ENCODE data around the gene SOCS7.
A peak's percentile ranks its signal among the peaks of the same experiment; 100 is the strongest.

The SOCS7 gene

GRCh38 chr17:38421871-38422827 is 70.5 kb downstream of the SOCS7 start:
- Histone ChIP-seq H2AFZ (ENCODE audit: low read depth, low read length) (no peak overlapping the region), H3K4me1 (ENCODE audit: insufficient read depth, low read length) (peaks cover 49% of the 10 kb centered on the region), H3K36me3 (ENCODE audit: insufficient read depth, low read length) (no peaks in the 10 kb centered on the region), H3K4me3 (ENCODE audit: low read length) (no peak overlapping the region), H3K9me3 (ENCODE audit: low read length) (no peaks in the 10 kb centered on the region), H3K27me3 (ENCODE audit: insufficient read depth, low read length) (peaks cover 61% of the 10 kb centered on the region)

- Histone ChIP-seq H3K36me3 (ENCODE audit: insufficient read depth, low read length) (no peaks in the 10 kb centered on the region), H2AFZ (ENCODE audit: low read depth, low read length) (no peak overlapping the region), H3K4me3 (ENCODE audit: low read length) (no peak overlapping the region), H3K9me3 (ENCODE audit: low read length) (no peaks in the 10 kb centered on the region), H3K27me3 (ENCODE audit: insufficient read depth, low read length) (peaks cover 46% of the 10 kb centered on the region), H3K4me1 (ENCODE audit: insufficient read depth, low read length) (peaks cover 52% of the 10 kb centered on the region)
Measured at GRCh38 chr17:38424297-38424972, 72.8 kb downstream of the SOCS7 start.

- Histone ChIP-seq H3K9me3 (ENCODE audit: low read length) (no peaks in the 10 kb centered on the region), H2AFZ (ENCODE audit: low read depth, low read length) (no peak overlapping the region), H3K4me1 (ENCODE audit: insufficient read depth, low read length) (peaks cover 47% of the 10 kb centered on the region), H3K36me3 (ENCODE audit: insufficient read depth, low read length) (no peaks in the 10 kb centered on the region), H3K4me3 (ENCODE audit: low read length) (no peak overlapping the region), H3K27me3 (ENCODE audit: insufficient read depth, low read length) (peaks cover 40% of the 10 kb centered on the region)
Measured at GRCh38 chr17:38425031-38425430, 73.4 kb downstream of the SOCS7 start.

GRCh38 chr17:38425744-38426143 is 74.1 kb downstream of the SOCS7 start:
- no peak overlapping the region for H2AFZ ChIP-seq (ENCODE audit: low read depth, low read length)
- no peak overlapping the region for H3K4me3 ChIP-seq (ENCODE audit: low read length)
- H3K36me3 ChIP-seq (ENCODE audit: insufficient read depth, low read length): no peaks in the 10 kb centered on the region
- H3K27me3 ChIP-seq (ENCODE audit: insufficient read depth, low read length): peaks cover 34% of the 10 kb centered on the region
- H3K9me3 ChIP-seq (ENCODE audit: low read length): no peaks in the 10 kb centered on the region
- H3K4me1 ChIP-seq (ENCODE audit: insufficient read depth, low read length): peaks cover 42% of the 10 kb centered on the region

- Histone ChIP-seq H3K36me3 (ENCODE audit: insufficient read depth, low read length) (no peaks in the 10 kb centered on the region), H2AFZ (ENCODE audit: low read depth, low read length) (no peak overlapping the region), H3K27me3 (ENCODE audit: insufficient read depth, low read length) (peaks cover 27% of the 10 kb centered on the region), H3K4me3 (ENCODE audit: low read length) (no peak overlapping the region), H3K4me1 (ENCODE audit: insufficient read depth, low read length) (peaks cover 35% of the 10 kb centered on the region), H3K9me3 (ENCODE audit: low read length) (no peaks in the 10 kb centered on the region)
Measured at GRCh38 chr17:38426441-38426840, 74.8 kb downstream of the SOCS7 start.

GRCh38 chr17:38427160-38427949 is 75.7 kb downstream of the SOCS7 start:
- Histone ChIP-seq H3K4me1 (ENCODE audit: insufficient read depth, low read length) (peaks cover 26% of the 10 kb centered on the region), H3K27me3 (ENCODE audit: insufficient read depth, low read length) (peaks cover 19% of the 10 kb centered on the region), H3K4me3 (ENCODE audit: low read length) (peak overlapping the region; percentile 48), H2AFZ (ENCODE audit: low read depth, low read length) (peak overlapping the region; percentile 70), H3K9me3 (ENCODE audit: low read length) (no peaks in the 10 kb centered on the region), H3K36me3 (ENCODE audit: insufficient read depth, low read length) (no peaks in the 10 kb centered on the region)

GRCh38 chr17:38428112-38428642 is 76.5 kb downstream of the SOCS7 start, which contains the start of gene ARHGAP23:
TSS of gene ARHGAP23 (plus strand) at chr17:38428464. CDS start at chr17:38428486, 22 bp downstream.
- H3K27me3 ChIP-seq (ENCODE audit: insufficient read depth, low read length): peaks cover 14% of the 10 kb centered on the region

GRCh38 chr17:38428643-38429371 is 77.2 kb downstream of the SOCS7 start:
- Histone ChIP-seq H3K9me3 (ENCODE audit: low read length) (no peaks in the 10 kb centered on the region), H3K4me3 (ENCODE audit: low read length) (peak overlapping the region; percentile 41), H3K27me3 (ENCODE audit: insufficient read depth, low read length) (peaks cover 14% of the 10 kb centered on the region), H3K36me3 (ENCODE audit: insufficient read depth, low read length) (no peaks in the 10 kb centered on the region), H2AFZ (ENCODE audit: low read depth, low read length) (peak overlapping the region; percentile 43), H3K4me1 (ENCODE audit: insufficient read depth, low read length) (peaks cover 25% of the 10 kb centered on the region)

More at GRCh38 chr17:38428112-38428642, 76.5 kb downstream of the SOCS7 start, which contains the start of gene ARHGAP23:
- Histone ChIP-seq H3K4me1 (ENCODE audit: insufficient read depth, low read length) (peaks cover 25% of the 10 kb centered on the region), H3K9me3 (ENCODE audit: low read length) (no peaks in the 10 kb centered on the region), H3K36me3 (ENCODE audit: insufficient read depth, low read length) (no peaks in the 10 kb centered on the region), H3K4me3 (ENCODE audit: low read length) (peak within 1 kb of the TSS; percentile 48), H2AFZ (ENCODE audit: low read depth, low read length) (peak within 1 kb of the TSS; percentile 70)

GRCh38 chr17:38429476-38430100 is 77.9 kb downstream of the SOCS7 start:
- Histone ChIP-seq H2AFZ (ENCODE audit: low read depth, low read length) (no peak overlapping the region), H3K9me3 (ENCODE audit: low read length) (no peaks in the 10 kb centered on the region), H3K4me3 (ENCODE audit: low read length) (no peak overlapping the region), H3K27me3 (ENCODE audit: insufficient read depth, low read length) (peaks cover 14% of the 10 kb centered on the region), H3K4me1 (ENCODE audit: insufficient read depth, low read length) (peaks cover 25% of the 10 kb centered on the region), H3K36me3 (ENCODE audit: insufficient read depth, low read length) (no peaks in the 10 kb centered on the region)

GRCh38 chr17:38430316-38430715 is 78.7 kb downstream of the SOCS7 start:
- Histone ChIP-seq H3K4me1 (ENCODE audit: insufficient read depth, low read length) (peaks cover 25% of the 10 kb centered on the region), H3K36me3 (ENCODE audit: insufficient read depth, low read length) (no peaks in the 10 kb centered on the region), H2AFZ (ENCODE audit: low read depth, low read length) (no peak overlapping the region), H3K4me3 (ENCODE audit: low read length) (no peak overlapping the region), H3K9me3 (ENCODE audit: low read length) (no peaks in the 10 kb centered on the region), H3K27me3 (ENCODE audit: insufficient read depth, low read length) (peaks cover 10% of the 10 kb centered on the region)

- Histone ChIP-seq H3K36me3 (ENCODE audit: insufficient read depth, low read length) (no peaks in the 10 kb centered on the region), H3K9me3 (ENCODE audit: low read length) (no peaks in the 10 kb centered on the region), H2AFZ (ENCODE audit: low read depth, low read length) (no peak overlapping the region), H3K4me1 (ENCODE audit: insufficient read depth, low read length) (peaks cover 24% of the 10 kb centered on the region), H3K4me3 (ENCODE audit: low read length) (no peak overlapping the region), H3K27me3 (ENCODE audit: insufficient read depth, low read length) (peaks cover 7% of the 10 kb centered on the region)
Measured at GRCh38 chr17:38430822-38431221, 79.2 kb downstream of the SOCS7 start.
